Fibroblast of the aortic adventitia (primary cell): ENCODE data around the gene ENTPD6. TPM values are rescaled to one million over a fixed set of nuclear protein-coding genes. Genes with fewer than 3 reads are reported as not detected.

Experiments used
- DNase-seq: peaks from one replicate; pipeline ENCODE4 v3.0.0-alpha.2; 2010; ENCODE audit warnings: low read depth
- H3K4me3 ChIP-seq: 2 replicates; pipeline ENCODE4 v1.5.1; 2011; ENCODE audit warnings: low read depth, mild to moderate bottlenecking, control low read depth, low read length, moderate library complexity
- total RNA-seq: library from RNA; depleted of rRNA; stranded (reverse); fragments of >200 nt; gene quantifications from 2 replicates; pipeline ENCODE4 v1.2.3, GENCODE V29; 2012; ENCODE audit warnings: low replicate concordance
- TF ChIP-seq, protein P1 (sequence below): IDR thresholded peaks from 2 replicates; pipeline ENCODE4 v1.5.1; 2011; ENCODE audit warnings: mild to moderate bottlenecking, low read length, control low read depth, inconsistent platforms; ENCODE audit not compliant: insufficient read depth

Gene ENTPD6
- total RNA-seq, 1 donor, result 40.5 TPM

DNA sequence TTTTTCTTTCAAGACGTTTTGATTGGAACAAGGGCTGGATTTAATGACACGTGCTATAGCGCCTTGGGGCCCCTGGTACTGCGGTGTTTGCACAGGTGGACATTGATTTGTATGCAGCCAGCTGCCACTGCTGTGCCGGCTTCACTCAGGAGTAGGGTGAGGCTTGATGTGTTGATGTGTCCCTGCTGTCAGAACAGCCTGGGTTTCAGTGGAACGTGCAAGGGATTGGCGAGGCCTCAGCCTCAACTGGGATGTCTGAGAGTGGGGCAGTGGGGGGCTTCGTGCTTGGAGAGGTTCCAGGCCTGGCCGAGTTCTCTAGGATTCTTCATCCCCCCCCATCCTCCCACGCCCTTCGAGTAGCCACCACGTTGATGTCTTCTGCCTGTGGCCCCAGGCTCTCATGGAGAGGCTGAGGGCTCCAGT lies 75.3 kb downstream of the ENTPD6 start:
- DNase-seq, result no peak
- TF ChIP-seq, protein P1, sequence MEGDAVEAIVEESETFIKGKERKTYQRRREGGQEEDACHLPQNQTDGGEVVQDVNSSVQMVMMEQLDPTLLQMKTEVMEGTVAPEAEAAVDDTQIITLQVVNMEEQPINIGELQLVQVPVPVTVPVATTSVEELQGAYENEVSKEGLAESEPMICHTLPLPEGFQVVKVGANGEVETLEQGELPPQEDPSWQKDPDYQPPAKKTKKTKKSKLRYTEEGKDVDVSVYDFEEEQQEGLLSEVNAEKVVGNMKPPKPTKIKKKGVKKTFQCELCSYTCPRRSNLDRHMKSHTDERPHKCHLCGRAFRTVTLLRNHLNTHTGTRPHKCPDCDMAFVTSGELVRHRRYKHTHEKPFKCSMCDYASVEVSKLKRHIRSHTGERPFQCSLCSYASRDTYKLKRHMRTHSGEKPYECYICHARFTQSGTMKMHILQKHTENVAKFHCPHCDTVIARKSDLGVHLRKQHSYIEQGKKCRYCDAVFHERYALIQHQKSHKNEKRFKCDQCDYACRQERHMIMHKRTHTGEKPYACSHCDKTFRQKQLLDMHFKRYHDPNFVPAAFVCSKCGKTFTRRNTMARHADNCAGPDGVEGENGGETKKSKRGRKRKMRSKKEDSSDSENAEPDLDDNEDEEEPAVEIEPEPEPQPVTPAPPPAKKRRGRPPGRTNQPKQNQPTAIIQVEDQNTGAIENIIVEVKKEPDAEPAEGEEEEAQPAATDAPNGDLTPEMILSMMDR, result no peak
- no peak overlapping the region for H3K4me3 ChIP-seq

DNA sequence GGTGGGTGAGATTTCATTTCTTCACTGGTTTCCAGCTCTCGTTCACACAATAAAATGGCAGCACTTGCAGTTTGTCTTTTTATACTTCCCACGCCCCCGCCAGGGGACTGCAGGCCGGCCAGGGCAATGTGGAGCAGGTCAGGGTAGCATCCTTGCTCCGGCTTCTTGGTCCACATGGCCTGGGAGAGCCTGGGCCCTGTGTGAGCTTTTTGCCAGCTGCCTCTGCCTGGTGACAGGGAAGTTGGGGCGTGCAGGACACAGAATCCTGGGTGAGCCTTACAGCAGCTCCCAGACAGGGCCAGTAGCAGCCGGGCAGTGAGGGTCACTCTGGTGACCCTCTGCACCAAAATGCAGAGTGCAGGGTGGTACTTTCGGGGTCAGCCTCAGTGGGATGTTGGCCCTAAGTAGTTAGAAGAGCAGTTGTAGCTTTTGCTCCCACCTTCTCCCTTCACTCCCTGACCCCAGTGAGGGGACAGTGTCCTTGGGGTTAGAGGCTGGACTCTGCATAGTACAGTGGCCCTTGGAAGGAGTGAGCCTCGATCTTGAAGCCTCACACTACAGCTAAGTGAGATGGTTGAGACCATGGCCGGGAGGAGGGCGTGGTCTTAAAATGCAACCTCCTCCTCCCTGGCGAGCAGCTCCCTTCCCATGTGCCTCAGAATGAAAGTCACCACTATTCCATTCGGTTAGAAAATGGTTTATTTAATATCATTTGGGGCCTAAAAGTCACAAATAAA lies 76.1 kb downstream of the ENTPD6 start:
- no peak for DNase-seq
- no peak overlapping the region for H3K4me3 ChIP-seq
- TF ChIP-seq, protein P1, result no peak

DNA sequence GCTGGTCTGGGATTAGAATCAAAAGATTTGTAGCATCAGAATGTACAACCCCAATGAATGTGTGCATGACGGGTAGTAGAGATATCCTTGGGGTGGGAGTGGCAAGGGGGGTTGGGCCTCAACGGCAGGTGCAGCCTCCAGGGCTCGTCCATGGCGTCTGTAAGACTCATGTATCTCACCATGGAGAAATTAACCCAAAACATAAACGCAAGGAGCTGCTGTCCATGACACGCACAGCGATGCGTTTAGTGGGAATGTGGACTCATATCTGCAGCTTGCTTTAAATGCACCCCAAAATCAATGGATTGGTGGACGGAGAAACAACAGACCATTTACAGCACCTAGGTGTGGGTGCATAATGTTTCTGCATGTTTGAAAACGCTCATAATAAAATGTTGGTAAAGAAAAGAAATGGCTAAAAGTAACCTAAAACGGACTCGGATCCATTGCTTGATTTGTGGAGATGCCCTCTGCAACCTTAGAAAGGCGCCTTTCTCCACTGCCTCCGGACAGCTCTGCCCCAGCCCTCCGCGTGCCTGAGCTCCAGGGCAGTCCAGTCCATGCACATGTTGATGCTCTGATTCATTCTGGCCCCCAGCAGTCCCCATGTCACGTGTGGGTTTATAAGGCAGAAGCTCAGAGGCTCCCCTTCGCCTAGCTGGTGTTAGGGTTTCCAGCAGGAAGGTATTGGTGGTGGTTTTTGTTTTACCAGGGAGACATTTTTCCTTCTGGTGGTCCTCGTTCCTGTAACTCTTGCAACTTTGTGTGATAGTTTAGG lies 76.9 kb downstream of the ENTPD6 start:
- no peak for DNase-seq
- H3K4me3 ChIP-seq, result no peak overlapping the region
- TF ChIP-seq, protein P1, result no peak

DNA sequence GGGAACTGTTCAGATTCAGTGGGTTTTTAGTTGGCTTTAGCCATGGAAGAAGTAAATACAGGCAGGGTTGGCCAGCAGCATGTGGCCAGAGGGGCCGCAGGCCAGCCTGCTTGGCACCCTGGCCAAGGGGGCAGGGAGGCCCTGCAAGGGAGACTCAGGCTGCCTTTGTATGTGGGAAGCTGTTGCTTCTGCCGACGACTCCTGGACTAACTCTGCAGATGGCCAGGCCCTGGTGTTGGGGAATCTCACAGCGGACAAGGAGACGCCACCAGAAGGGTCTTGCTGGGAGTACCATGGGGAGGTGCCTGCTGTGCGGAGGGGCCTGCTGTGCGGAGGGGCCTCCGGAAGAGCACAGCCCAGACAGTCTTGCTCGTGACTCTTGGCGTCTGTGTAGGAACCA lies 77.5 kb downstream of the ENTPD6 start:
- no peak for DNase-seq
- no peak overlapping the region for H3K4me3 ChIP-seq
- TF ChIP-seq, protein P1, result no peak

DNA sequence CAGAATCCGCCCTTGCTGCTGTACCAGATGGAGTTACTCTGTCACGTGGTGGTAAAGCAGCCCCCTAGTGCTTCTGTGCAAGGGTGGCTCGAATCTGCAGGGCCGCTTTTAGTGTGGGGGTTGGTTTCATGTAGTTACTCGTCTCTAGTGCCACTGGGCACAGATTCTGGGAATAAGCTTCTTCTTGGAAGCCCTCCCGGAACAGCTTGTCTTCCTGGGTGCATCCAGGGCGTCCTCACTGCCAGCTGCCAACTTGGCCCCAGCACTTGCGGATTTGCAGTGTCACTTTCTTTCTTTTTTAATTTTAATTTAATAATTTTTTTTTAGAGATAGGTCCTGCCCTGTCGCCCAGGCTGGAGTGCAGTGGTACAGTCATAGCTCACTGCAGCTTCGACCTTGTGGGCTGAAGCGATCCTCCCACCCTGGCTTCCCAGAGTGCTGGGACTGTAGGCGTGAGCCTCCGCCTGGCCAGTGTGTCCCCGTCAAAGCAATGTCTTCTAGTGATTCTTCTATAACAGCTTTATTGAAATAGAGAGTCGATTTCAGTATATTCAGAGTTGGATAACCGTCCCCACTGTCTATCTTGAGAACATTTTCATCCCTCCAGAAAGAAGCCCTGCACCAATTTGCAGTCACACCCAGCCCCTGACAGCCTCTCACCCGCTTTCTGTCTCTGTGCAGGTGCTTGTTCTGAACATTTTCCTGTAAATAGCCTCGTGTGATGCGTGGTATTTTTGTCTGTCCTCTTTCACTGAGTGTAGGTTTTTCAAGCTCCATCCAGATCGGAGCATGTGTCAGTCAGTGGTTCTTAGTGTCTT lies 78.2 kb downstream of the ENTPD6 start:
- TF ChIP-seq, protein P1, result no peak
- no peak for DNase-seq
- H3K4me3 ChIP-seq, result no peak overlapping the region

DNA sequence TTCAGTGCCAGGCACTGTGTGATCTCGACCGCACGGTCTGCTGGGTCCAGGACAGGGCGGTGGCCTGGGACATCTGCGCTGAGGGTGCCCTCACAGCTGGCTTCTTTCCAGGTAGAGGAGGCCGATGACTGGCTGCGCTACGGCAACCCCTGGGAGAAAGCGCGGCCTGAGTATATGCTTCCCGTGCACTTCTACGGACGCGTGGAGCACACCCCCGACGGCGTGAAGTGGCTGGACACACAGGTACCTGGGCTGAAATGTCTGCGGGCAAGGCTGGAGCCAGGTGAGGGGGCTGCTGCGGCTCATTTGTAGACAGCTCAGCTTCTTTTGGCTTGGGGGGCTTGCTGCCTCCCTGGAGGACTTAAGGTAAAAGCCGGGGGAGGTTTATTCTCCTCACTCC lies 79.0 kb downstream of the ENTPD6 start:
- no peak overlapping the region for H3K4me3 ChIP-seq
- no peak for DNase-seq
- TF ChIP-seq, protein P1, result no peak
